Muscle of back (tissue), 11 donors: Measurements from ENCODE around the gene CCDC88B. TPM values are rescaled to one million over a fixed set of nuclear protein-coding genes. Genes with fewer than 3 reads are reported as not detected.

Experiments
- DNase-seq, 3 donors: peaks; one replicate each; pipeline versions ENCODE4 v3.0.0 to v3.0.0-alpha.2; 2013
- polyA plus RNA-seq, 10 donors: library from polyadenylated mRNA; unstranded; fragments of 120-200 nt; gene quantifications; one replicate each; pipeline ENCODE4 v1.2.1, GENCODE V29; 2013; ENCODE audit not compliant: insufficient read length in 10 of 10

CCDC88B gene
- polyA plus RNA-seq, 10 donors: 2.2 to 7.6 (median 3.5) TPM

DNA sequence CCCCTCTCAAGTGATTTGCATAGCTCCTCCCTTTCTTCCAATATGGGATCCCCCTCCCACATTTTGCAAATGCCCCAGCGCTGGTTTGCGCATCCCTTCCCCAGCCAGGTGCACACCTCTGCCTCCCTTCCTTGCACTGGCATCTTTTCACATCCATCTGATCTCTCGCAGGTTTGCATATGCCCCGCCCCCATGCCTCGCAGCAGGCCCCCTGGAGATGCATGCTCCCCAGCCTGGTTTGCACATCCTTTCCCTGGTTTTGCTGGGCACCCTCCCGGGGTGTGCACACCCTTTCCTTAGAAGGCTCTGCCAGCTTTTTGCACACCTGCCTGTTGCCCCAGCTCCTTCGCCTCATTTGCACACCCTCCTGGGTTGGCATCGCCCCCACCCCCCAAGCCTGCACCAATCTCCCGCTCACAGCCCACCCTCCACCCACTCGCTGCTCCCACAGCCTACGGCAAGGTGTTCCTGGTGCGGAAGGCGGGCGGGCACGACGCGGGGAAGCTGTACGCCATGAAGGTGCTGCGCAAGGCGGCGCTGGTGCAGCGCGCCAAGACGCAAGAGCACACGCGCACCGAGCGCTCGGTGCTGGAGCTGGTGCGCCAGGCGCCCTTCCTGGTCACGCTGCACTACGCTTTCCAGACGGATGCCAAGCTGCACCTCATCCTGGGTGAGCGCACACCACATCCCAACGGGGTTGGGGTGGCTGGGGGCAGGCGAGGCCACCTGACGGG is 19.9 kb downstream of the CCDC88B start:
- no peak for DNase-seq

DNA sequence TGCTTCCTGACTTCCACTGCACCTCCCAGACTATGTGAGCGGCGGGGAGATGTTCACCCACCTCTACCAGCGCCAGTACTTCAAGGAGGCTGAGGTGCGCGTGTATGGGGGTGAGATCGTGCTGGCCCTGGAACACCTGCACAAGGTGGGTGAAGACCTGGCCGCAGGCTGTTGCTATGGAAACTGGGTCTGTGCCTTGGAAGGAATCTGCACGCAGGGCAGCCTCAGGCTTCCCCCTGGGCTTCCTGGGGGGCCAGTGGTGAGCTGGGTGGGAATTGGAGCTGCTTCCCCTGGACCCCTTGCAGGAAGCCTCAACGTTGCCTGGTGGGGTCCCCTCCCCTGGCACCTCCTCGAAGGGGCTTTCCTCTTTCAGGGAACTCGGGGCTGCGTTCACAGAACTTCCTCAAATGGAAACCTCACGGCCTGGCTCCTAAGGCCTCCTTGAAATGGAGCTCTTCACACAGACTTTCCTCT is 20.5 kb downstream of the CCDC88B start:
- DNase-seq: no peak

DNA sequence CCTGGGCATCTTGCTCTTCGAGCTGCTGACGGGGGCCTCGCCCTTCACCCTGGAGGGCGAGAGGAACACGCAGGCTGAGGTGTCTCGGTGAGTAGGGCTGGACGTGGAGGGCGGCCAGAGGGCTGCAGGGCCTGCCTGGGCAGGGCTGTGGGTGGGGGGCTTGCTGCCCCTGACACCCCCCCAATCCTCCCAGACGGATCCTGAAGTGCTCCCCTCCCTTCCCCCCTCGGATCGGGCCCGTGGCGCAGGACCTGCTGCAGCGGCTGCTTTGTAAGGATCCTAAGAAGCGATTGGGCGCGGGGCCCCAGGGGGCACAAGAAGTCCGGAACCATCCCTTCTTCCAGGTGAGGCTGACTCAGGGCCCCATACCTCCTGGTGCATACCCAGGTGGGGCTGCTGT is 21.7 kb downstream of the CCDC88B start:
- DNase-seq: no peak

DNA sequence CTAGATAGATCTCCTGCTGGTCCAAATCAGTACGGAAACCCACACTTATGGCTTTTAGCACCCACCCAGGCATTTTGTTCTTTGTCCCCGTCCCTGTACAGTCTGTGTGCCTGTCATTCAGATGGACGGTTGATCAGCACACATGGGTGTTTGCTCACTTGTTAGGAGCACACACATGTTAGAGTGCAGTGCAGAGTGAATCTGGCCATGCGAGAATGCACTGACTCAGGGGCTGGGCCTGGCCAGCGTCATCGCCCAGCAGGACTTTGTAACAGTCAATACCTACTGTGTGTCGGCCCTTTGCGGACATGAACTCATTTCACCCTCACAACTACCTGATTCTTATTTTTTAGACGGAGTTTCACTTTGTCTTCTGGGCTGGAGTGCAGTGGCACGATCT is 22.3 kb downstream of the CCDC88B start:
- DNase-seq: no peak

DNA sequence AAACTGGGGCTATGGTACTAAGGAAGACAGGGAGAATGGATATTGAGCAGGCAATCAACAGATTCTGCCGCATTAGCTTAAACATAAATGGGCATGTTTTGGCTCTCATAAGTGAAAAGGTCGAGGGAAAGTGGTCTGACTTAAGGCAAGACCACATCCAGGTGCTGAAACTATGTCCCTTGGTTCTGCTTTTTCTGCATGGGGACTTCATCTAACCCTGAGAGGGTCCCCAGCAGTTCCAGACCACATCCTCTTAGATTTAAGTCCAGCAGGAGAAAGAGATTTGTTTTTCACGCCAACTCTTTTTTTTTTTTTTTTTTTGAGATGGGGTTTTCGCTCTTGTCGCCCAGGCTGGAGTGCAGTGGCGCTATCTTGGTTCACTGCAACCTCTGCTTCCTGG is 24.4 kb downstream of the CCDC88B start:
- no peak for DNase-seq

DNA sequence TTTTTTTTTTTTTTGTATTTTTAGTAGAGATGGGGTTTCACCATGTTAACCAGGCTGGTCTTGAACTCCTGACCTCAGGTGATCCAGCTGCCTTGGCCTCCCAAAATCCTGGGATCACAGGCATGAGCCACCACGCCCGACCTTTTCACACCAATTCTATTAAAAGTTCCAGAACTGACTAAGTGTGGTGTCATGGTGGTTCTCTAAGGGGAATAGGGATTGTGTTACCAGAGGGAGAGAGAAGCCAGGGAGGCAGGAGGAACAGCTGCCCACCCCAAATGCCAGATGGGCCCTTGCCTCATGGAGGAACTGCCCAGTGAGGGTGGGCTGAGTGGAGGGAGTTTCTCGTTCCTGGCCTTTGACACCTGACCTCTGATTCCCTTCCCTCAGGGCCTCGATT is 24.9 kb downstream of the CCDC88B start:
- no peak for DNase-seq

DNA sequence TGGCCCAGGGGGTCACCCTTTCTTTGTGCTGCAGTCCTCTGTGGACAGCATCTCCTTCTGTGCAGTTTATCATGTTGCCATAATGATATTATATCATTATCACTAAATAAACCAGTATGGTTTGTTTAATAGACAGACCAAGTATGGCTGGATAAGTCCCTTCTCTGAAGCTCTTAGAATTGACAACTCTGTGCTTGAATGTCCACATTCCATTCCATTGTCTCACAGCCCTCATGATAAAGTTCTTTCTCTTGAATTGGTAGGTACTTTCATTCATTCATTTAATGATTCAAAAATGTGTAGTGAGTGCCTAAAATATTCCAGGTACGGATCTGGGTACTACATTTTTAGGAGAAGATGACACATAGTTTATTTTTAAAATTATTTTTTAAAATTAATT is 26.7 kb downstream of the CCDC88B start:
- no peak for DNase-seq

DNA sequence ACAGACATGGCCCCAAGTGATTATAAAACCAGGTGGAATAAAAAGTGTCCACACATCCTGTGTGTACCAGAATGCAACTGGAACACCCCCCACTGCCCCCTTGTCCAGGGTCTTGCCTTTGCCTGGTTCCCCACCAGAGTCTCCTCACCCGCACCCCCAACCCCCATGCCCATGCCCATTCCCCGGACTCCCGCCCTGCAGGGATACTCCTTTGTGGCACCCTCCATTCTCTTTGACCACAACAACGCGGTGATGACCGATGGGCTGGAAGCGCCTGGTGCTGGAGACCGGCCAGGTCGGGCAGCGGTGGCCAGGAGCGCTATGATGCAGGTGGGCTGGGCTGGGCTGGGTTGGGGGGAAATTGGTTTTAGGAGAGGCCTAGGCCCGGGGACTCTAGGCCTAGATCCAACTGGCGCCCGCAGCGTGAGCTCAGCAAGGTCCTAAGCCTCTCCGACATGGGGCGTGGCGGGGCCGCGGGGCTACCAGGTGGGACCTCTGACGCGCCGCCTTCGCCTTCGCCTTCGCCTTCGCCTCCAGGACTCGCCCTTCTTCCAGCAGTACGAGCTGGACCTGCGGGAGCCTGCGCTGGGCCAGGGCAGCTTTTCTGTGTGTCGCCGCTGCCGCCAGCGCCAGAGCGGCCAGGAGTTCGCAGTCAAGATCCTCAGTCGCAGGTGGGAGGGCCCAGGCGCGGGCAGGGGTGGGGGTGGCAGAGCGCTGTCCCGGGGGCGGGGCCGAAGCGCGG is 28.1 kb downstream of the CCDC88B start:
- DNase-seq: no peak

DNA sequence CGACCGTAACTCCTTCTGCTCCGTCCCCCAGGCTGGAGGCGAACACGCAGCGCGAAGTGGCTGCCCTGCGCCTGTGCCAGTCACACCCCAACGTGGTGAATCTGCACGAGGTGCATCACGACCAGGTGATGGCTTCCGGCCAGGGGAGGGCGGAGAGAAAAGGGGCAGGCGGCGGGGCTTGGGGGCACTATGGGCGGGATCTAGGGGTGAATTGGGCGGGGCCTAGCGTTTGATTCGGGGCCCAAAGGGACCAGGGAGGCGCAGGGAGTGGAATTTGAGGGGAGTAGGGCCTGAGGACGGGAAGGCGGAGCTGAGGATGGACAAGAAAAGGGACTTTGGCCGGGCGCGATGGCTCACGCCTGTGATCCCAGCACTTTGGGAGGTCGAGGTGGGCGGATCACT is 28.7 kb downstream of the CCDC88B start:
- no peak for DNase-seq

DNA sequence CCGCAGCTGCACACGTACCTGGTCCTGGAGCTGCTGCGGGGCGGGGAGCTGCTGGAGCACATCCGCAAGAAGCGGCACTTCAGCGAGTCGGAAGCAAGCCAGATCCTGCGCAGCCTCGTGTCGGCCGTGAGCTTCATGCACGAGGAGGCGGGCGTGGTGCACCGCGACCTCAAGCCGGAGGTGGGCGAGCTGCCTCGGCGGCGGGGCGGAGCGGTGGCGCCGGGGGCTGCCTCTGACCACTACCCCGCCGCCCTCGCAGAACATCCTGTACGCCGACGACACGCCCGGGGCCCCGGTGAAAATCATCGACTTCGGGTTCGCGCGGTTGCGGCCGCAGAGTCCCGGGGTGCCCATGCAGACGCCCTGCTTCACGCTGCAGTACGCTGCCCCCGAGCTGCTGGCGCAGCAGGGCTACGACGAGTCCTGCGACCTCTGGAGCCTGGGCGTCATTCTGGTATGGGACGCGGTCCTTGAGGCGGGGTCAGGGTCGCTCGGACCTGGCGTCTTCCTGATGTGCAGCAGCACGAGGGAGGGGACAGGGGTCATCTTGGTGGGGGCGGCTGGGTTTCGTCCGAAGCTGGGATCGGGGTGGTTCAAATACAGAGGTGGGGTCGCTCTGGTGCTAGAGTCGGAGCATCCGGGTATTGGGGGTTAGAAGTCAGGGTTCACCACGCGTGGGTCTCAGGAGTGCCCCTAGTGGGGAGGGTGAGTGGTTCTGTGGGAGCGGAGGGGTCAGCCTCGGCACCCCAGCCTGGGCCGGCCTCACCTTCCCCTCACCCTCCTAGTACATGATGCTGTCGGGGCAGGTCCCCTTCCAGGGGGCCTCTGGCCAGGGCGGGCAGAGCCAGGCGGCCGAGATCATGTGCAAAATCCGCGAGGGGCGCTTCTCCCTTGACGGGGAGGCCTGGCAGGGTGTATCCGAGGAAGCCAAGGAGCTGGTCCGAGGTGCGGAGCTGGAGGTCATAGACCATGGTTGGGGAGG is 29.7 kb downstream of the CCDC88B start:
- DNase-seq: no peak

DNA sequence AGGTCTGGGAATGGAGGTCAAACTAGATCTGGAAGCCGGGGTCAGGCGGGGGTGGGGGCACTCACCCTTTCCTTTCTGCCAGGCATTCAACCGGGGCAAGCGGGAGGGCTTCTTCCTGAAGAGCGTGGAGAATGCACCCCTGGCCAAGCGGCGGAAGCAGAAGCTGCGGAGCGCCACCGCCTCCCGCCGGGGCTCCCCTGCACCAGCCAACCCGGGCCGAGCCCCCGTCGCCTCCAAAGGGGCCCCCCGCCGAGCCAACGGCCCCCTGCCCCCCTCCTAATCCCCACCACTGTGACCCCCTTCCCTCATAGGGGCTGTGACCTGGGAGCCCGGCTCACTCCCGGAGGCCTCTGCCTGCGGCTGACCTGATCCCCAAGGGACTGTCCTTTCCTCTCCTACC is 31.2 kb downstream of the CCDC88B start:
- no peak for DNase-seq

DNA sequence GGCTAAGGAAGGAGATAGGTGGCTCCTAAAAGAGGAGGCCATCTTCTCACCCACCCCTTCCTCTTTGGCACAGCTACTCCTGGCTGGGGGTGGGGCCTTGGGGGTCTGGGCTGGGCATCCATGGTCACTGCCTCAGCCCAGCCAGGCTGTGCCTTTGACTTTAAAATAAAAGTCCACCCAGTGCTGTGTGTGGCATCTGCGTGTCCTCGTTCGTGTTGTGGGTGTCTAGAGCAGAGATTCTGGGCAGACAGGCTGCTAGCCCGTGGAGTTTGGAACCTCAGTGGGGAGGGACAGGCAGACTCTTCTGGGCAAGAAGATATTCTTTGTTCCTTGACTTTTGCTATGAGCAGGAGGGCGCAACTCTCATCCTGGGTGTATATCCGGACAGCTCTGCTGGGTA is 32.0 kb downstream of the CCDC88B start:
- DNase-seq: no peak

DNA sequence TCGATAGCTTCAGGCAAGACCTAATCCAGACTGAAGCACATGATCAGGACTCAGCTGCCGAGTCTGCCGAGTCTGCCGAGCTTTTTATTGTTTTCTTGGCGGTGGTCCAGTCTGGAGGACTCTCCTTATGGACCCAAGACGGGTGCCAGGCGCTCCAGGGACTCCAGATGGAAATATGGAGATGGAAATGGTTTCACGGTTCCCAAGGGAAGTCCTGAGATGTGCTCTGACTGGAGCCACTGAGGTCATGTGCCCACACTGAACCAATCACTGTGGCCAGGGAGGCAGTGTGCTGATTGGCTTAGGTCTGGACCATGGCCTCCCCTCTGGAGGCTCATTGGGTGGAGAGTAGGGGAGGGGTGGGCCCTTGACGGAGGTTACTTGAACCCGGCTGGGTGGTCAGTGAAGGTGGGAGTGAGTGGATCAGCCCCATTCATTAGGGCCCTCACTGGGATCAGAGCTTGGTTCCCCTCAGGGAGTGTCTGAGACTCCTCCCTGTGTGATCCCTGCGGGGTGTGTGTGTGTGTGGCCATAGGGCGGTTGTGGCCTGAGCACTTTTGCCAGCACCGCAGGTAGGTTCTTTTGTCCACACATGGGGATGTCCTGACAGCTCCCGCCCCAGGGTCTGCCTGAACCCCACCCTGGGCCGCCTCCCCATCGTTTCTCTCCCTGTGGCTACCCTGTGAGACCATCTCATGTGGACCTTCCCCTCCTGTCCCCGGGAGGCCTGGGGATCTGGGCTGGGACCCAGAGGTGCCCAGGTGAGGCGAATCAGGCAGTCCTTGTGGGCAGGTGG is 33.0 kb downstream of the CCDC88B start:
- no peak for DNase-seq

DNA sequence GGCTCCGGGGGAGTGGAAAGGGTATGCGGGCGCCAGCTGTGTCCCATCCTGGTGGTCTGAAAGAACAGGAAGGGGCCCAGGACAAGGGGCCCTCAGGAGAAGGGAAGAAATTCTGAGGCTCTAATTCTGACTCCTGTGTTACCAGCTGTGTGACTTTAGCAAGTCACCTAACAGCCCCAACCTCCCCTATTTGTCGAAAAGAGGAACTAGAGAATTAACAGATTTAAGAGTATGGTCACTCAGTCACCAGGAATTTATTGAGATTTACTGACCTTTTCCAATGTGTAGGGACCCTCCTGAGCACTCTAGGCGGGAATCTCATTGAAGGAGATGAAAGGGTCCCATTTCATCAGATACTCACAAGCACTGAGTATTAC is 33.6 kb downstream of the CCDC88B start:
- DNase-seq: no peak

DNA sequence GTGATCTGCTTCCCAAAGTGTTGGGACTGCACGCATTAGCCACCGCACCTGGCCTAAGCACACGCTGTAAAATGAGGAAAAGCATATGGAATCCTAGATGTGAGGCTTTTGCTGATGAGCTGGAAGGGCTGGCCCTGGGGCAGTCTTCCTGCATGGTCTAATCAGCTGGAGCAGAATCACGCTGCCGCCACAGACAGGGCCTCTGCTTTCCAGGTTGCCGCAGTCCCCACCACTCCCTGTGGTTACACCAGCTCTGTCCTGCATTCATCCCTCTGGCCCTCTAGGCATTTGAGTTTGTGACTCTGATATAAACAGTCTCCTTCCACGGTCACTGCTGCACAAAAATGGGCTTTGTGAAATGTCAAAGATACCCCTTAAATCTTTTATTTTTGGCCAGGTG is 36.1 kb downstream of the CCDC88B start:
- DNase-seq: no peak

DNA sequence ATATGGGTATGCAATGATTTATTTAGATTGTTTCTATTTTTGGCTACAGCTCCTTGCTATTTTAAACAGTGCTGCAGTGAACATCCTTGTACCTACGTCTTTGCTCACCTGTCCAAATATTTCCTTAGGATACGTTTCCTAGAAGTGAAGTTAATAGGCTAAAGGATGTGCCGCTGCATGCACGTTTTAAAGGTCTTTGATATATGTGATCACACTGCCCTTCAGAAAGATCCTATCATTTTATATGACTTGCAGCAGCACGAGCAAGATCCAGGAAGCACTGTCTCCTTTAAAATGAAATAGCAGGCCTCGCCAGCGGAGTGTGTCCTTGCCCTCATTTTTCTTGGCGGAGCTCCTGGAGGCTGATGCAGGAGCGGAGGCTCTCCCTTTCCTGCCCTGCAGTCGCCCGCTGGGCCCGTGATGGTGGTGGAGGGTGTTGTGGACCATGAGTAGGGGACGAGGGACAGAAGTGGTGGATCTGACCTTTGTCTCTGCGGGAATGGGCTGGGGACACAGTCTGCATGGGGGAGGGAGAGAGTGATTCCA is 38.4 kb downstream of the CCDC88B start:
- peak in 1 of 3 donors; percentile 51 for DNase-seq

DNA sequence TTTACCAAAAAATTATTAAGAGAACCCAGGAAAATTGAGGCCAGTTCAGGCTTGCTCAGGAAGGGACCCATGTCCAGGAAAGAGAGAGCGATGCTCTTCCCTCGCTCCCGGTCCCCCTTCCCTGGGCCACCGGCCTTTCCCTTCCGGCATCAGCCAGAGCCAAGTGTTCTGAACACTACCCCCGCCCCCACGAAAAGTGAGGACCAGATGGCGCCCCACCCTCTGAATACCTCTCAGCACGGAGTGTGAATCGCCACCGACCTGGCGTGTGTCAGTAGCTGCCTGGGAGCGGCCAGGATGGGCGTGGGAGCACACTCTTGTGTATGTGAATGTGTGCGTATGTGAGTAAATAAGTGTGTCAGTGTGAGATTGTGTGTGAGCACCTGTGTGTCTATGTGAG is 39.2 kb downstream of the CCDC88B start:
- no peak for DNase-seq

DNA sequence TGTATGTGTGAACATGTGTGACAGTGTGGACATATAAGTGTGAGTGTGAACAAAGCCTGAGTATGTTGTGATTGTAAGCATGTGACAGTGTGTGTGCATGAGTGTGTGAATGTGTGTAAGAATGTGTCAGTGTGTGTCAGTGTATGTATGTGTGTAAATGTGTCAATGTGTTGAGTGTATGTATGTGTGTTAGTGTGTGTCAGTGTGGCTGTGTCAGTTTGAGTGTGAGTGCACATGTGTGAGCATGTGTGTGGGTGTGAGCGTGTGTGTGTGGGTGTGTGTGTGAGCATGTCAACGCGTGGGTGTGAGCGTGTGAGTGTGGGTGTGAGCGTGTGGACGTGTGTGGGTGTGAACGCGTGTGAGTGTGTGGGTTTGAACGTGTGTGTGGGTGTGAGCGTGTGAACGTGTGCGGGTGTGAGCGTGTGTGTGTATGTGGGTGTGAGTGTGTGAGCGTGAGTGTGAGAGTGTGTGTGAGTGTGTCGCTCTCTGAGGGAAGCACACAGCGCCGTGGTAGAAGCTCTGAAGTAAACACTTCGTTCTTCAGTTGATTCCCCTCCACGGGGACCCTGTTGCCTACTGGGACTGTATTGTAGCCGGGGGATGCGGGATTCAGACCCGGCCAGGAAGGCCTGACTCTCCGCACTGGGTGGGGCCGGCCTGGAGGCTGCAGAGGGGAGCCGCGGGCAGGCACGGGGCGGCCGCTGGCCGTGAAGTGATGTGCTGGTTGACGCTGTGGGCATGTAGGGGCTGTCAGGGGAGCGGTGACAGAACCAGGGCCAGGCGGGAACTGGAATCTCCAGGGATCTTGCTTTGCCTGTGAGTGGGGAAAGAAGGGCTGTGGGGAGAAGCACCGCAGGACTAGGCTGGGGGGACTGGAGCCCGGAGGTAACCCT is 40.1 kb downstream of the CCDC88B start:
- DNase-seq: no peak

DNA sequence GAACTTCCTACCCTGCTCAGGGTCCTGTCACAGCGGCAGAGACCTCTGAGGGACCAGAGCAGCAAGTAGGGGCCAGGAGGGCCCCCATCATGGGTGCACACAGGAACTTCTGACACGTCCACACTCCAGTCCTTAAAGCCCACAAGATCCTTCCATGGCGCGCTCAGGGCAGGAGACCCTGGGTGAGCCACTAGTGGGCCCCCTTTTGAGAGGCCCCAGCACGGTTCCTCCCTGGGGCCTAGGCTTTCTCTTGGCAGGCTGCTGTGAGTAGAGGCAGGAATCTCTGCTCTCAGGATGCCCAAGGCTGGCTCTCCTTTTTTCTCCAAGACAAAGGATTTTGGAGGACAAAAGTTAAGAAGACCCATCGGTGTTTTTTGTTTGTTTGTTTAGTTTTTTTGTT is 41.3 kb downstream of the CCDC88B start:
- no peak for DNase-seq

DNA sequence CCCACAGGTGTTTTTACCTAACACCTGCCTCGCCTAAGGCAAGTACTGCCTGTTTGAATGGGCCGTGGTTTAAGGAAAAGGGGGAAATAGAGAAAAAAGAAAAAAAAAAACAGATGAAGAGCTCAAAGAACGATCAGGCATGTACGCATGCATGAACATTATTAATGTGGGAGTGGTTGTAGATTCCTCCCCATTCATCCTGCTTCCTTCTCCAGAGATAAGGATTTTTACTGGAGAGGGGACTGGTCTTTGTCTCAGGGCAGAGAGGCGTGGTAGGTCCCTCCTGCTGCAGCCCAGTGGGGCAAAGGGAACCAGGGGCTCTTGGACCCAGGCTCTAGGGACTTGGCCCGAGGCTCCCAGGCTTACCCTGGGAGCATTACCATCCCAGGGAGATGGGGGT is 42.0 kb downstream of the CCDC88B start:
- no peak for DNase-seq
